ENCODE data around the gene ZNF76.

DNA sequence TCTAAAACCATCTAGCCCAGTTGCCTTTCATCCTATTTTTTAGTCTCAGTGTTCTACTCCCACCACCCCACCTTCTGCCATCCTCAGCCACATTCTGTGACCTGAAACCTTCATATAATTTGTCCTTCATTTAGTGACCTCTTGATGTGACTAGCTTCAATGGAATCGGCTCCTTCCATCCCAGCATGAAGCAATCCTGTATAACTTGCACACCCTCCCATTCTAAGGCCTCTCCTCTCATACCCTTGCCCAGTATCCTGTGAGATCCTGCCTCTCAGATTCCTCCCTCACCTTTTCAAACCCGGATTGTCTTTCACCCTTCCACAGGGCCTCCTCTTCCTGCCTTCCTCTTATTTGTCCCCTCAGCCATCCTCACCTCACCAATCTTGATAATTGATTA lies 3.1 kb downstream of the ZNF76 start:
- TF ChIP-seq EZH2 (IDR thresholded peaks at IDR 0.05) (no peak), POLR2AphosphoS5 (IDR thresholded peaks at IDR 0.05; ENCODE audit: borderline replicate concordance, low read depth, low read length) (no peak), FOXP2 (optimal IDR thresholded peaks at IDR 0.05; ENCODE audit: control extremely low read depth, extremely low read length, insufficient read depth) (no peak)
